Measurements from ENCODE around the gene NTPCR.

Gene NTPCR

GRCh38 chr1:233019778-233020325, 69.4 kb downstream of the NTPCR start:
- DNase-seq = no peak

- DNase-seq = no peak
These were observed 70.0 kb downstream of the NTPCR start for GRCh38 chr1:233020426-233020825.

- no peak for DNase-seq
These were observed 71.8 kb downstream of the NTPCR start for GRCh38 chr1:233022246-233022645.

GRCh38 chr1:233024199-233024598, 73.8 kb downstream of the NTPCR start:
- DNase-seq = no peak

- DNase-seq = peak in 2 of 6 experiments; percentile 5 to 12
These were observed 74.7 kb downstream of the NTPCR start for GRCh38 chr1:233025157-233025556.

- DNase-seq = no peak
These were observed 75.2 kb downstream of the NTPCR start for GRCh38 chr1:233025567-233025966.

- DNase-seq = no peak
These were observed 76.6 kb downstream of the NTPCR start for GRCh38 chr1:233027046-233027445.

GRCh38 chr1:233031521-233031920, 81.1 kb downstream of the NTPCR start:
- DNase-seq = no peak

- no peak for DNase-seq
These were observed 82.5 kb downstream of the NTPCR start for GRCh38 chr1:233032916-233033315.

- DNase-seq = no peak
These were observed 83.0 kb downstream of the NTPCR start for GRCh38 chr1:233033361-233033760.

Data from stimulated activated naive CD4-positive, alpha-beta T cell (primary cell).